Liver (tissue), 9 donors: ENCODE results near the gene SPTB. TPM values are rescaled to one million over a fixed set of nuclear protein-coding genes. Genes with fewer than 3 reads are reported as not detected.

Experiments
- DNase-seq: peaks from one replicate; pipeline ENCODE4 v3.0.0-alpha.2; 2017; ENCODE audit warnings: low spot score
- H3K27ac ChIP-seq, 2 donors: one replicate each; pipeline ENCODE4 v1.7.0; 2013; ENCODE audit warnings: inconsistent platforms in 2 of 2, low read length in 2 of 2, control low read depth in 1 of 2, low read depth in 1 of 2, mild to moderate bottlenecking in 1 of 2
- H3K27me3 ChIP-seq, 4 donors: one replicate each; pipeline versions ENCODE4 v1.6.1 to v1.7.0; 2013; ENCODE audit warnings: low read length in 3 of 4, inconsistent platforms in 1 of 4, mild to moderate bottlenecking in 1 of 4, moderate library complexity in 1 of 4; ENCODE audit not compliant: control insufficient read depth in 4 of 4, insufficient read depth in 4 of 4
- H3K36me3 ChIP-seq, 4 donors: one replicate each; pipeline versions ENCODE4 v1.6.1 to v1.7.0; 2013; ENCODE audit warnings: low read length in 3 of 4, mild to moderate bottlenecking in 3 of 4, low read depth in 1 of 4, moderate library complexity in 1 of 4; ENCODE audit not compliant: control insufficient read depth in 4 of 4, insufficient read depth in 3 of 4
- H3K4me1 ChIP-seq, 4 donors: one replicate each; pipeline versions ENCODE4 v1.6.1 to v1.7.0; 2013; ENCODE audit warnings: low read length in 3 of 4, mild to moderate bottlenecking in 3 of 4, moderate library complexity in 1 of 4; ENCODE audit not compliant: control insufficient read depth in 4 of 4, insufficient read depth in 4 of 4
- H3K4me3 ChIP-seq, 3 donors: one replicate each; pipeline versions ENCODE4 v1.6.1 to v1.7.0; 2013; ENCODE audit warnings: low read length in 3 of 3, control low read depth in 1 of 3, low read depth in 1 of 3, mild to moderate bottlenecking in 1 of 3
- H3K9ac ChIP-seq, 2 donors: one replicate each; pipeline ENCODE4 v1.7.0; 2013; ENCODE audit warnings: low read length in 2 of 2, mild to moderate bottlenecking in 2 of 2, moderate library complexity in 2 of 2, control low read depth in 1 of 2, low read depth in 1 of 2
- H3K9me3 ChIP-seq, 4 donors: one replicate each; pipeline versions ENCODE4 v1.6.1 to v1.7.0; 2013; ENCODE audit warnings: low read length in 3 of 4; ENCODE audit not compliant: control insufficient read depth in 4 of 4
- ATF3 ChIP-seq: IDR thresholded peaks from 2 replicates; pipeline ENCODE4 v1.6.1; 2016; ENCODE audit warnings: antibody characterized with exemption
- CTCF ChIP-seq: fragments of 150-350 bp; IDR thresholded peaks from 2 replicates; pipeline ENCODE4 v1.5.1; 2017; ENCODE audit warnings: improper control_type of control experiment, low read depth, low read length; ENCODE audit not compliant: missing input control
- EGR1 ChIP-seq, 2 donors: IDR thresholded peaks; 2 replicates each; pipeline ENCODE4 v1.6.1; 2016 to 2018; ENCODE audit warnings: antibody characterized with exemption in 2 of 2, low read depth in 2 of 2
- FOXA1 ChIP-seq: IDR thresholded peaks from 2 replicates; pipeline ENCODE4 v1.6.1; 2016; ENCODE audit warnings: antibody characterized with exemption
- FOXA2 ChIP-seq: IDR thresholded peaks from 2 replicates; pipeline ENCODE4 v1.6.1; 2016; ENCODE audit warnings: antibody characterized with exemption
- GABPA ChIP-seq, 2 donors: IDR thresholded peaks in 1 of 2; conservative IDR thresholded peaks in 1 of 2; 2 replicates each; pipeline ENCODE4 v1.6.1; 2016; ENCODE audit warnings: antibody characterized with exemption in 2 of 2, mild to moderate bottlenecking in 1 of 2, moderate library complexity in 1 of 2
- HNF4A ChIP-seq, 2 donors: conservative IDR thresholded peaks; 2 replicates each; pipeline ENCODE4 v1.6.1; 2016; ENCODE audit warnings: antibody characterized with exemption in 2 of 2, mild to moderate bottlenecking in 2 of 2
- HNF4G ChIP-seq: IDR thresholded peaks from 2 replicates; pipeline ENCODE4 v1.6.1; 2016; ENCODE audit warnings: antibody characterized with exemption
- JUND ChIP-seq, 2 donors: IDR thresholded peaks; 2 replicates each; pipeline ENCODE4 v1.6.1; 2016; ENCODE audit warnings: antibody characterized with exemption in 2 of 2
- MAX ChIP-seq: IDR thresholded peaks from 2 replicates; pipeline ENCODE4 v1.6.1; 2016; ENCODE audit warnings: antibody characterized with exemption
- NR2F2 ChIP-seq: IDR thresholded peaks from 2 replicates; pipeline ENCODE4 v1.6.1; 2016; ENCODE audit warnings: antibody characterized with exemption
- RAD21 ChIP-seq, 2 donors: IDR thresholded peaks; 2 replicates each; pipeline ENCODE4 v1.6.1; 2016; ENCODE audit warnings: antibody characterized with exemption in 2 of 2, mild to moderate bottlenecking in 2 of 2
- REST ChIP-seq: IDR thresholded peaks from 2 replicates; pipeline ENCODE4 v1.6.1; 2016; ENCODE audit warnings: antibody characterized with exemption, mild to moderate bottlenecking
- RXRA ChIP-seq, 2 donors: IDR thresholded peaks; 2 replicates each; pipeline ENCODE4 v1.6.1; 2017 to 2018; ENCODE audit warnings: antibody characterized with exemption in 2 of 2, mild to moderate bottlenecking in 1 of 2
- SP1 ChIP-seq: IDR thresholded peaks from 2 replicates; pipeline ENCODE4 v1.6.1; 2018; ENCODE audit warnings: antibody characterized with exemption, mild to moderate bottlenecking
- TAF1 ChIP-seq: conservative IDR thresholded peaks from 2 replicates; pipeline ENCODE4 v1.6.1; 2016; ENCODE audit warnings: antibody characterized with exemption, mild to moderate bottlenecking
- YY1 ChIP-seq: IDR thresholded peaks from 2 replicates; pipeline ENCODE4 v1.6.1; 2016; ENCODE audit warnings: antibody characterized with exemption, mild to moderate bottlenecking
- ZBTB33 ChIP-seq: IDR thresholded peaks from 2 replicates; pipeline ENCODE4 v1.6.1; 2016; ENCODE audit warnings: antibody characterized with exemption
- WGBS: extraction: QIAGEN DNeasy Blood & Tissue Kit; methylation state at CpG from one replicate; pipeline ENCODE4 v1.1.7; 2013; 5-methylcytosine and 5-hydroxymethylcytosine counted together
- polyA plus RNA-seq, 2 donors: library from polyadenylated mRNA; stranded (reverse) in 1 of 2; unstranded in 1 of 2; fragments of 200-250 nt in 1 of 2; fragments of >200 nt in 1 of 2; fragmentation: Nextera tagmentation in 1 of 2; extraction: Ambion mirVana in 1 of 2; gene quantifications; one replicate each; pipeline versions ENCODE4 v1.2.1 to v1.2.3, GENCODE V29; 2013 to 2015
- total RNA-seq, 2 donors: library from RNA; depleted of rRNA; stranded (reverse); fragments of >200 nt; gene quantifications; one replicate each; pipeline ENCODE4 v1.2.3, GENCODE V29; 2014
- donor health status: healthy.
- donor health status: healthy.
- donor health status: healthy.
- donor health status: healthy.
- donor health status: healthy.

The SPTB gene
- total and polyA plus RNA-seq, 4 donors, result 0.12 to 332 (median 0.26) TPM

- DNase-seq, result no peak
- Histone ChIP-seq H3K4me3 (peak overlapping the region; percentile 9 to 80 (median 37)), H3K27me3 (no peaks in the 10 kb centered on the region), H3K27ac (no peak overlapping the region), H3K4me1 (peaks cover 8 to 13% (median 11%) of the 10 kb centered on the region in 4 donors), H3K9me3 (no peaks in the 10 kb centered on the region), H3K9ac (no peak overlapping the region), H3K36me3 (no peaks in the 10 kb centered on the region)
- WGBS, result 10% methylated on average over 43 of the region's 43 CpGs
- no peak for TF ChIP-seq EGR1 (IDR thresholded peaks at IDR 0.05; ENCODE audit: low read depth in 2 of 2)
- no peak for TF ChIP-seq HNF4G
- TF ChIP-seq HNF4A (conservative IDR thresholded peaks at IDR 0.05), result no peak
- TF ChIP-seq RXRA (IDR thresholded peaks at IDR 0.05), result no peak
- TF ChIP-seq REST, result no peak
- TF ChIP-seq RAD21 (IDR thresholded peaks at IDR 0.05), result no peak
- no peak for TF ChIP-seq YY1
- TF ChIP-seq JUND (IDR thresholded peaks at IDR 0.05), result no peak
- TF ChIP-seq SP1, result no peak
- TF ChIP-seq GABPA (IDR thresholded peaks at IDR 0.05 in 1 of 2, conservative IDR thresholded peaks at IDR 0.05 in 1 of 2), result no peak
- TF ChIP-seq ATF3, result no peak
- TF ChIP-seq MAX, result no peak
- no peak for TF ChIP-seq CTCF
- no peak for TF ChIP-seq FOXA2
- no peak for TF ChIP-seq FOXA1
- no peak for TF ChIP-seq NR2F2
- TF ChIP-seq TAF1, result no peak
- no peak for TF ChIP-seq ZBTB33
These were observed 671 bp downstream of the SPTB start for GRCh38 chr14:64878837-64879634.
